ENCODE measurements around the gene TLE2. TPM values are rescaled to one million over a fixed set of nuclear protein-coding genes. Genes with fewer than 3 reads are reported as not detected.

Gene TLE2
- polyA plus RNA-seq, 3 donors, result not detected

DNA sequence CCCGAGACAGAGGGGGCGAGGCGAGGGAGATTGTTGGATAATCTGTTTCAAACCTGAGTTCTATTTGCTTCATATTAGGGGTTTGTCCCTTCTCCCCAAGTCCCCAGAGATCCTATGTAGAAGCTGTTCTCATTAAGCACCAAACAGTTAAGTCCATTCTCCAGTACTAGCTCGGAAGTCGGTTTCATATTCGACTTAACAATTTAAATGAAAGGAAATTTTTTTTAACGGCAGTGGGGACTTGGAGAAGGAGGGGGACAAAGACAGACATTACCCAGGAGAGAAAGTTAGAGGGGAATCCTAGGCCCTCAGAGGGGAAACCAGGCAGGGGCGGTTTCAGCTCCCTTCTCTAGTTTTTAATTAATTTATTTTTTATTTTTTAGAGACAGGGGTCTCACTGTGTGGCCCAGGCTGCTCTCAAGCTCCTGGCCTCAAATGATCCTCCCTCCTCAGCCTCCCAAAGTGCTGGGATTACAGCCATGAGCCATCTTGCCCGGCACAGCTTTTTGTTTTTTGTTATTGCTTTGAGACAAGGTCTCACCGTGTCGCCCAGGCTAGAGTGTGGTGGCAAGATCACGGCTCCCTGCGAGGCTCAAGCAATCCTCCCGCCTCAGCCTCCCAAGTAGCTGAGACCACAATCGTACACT lies 13.7 kb upstream of the TLE2 start:
- Histone ChIP-seq H3K36me3 (replicated peaks in 1 of 2; ENCODE audit: control insufficient read depth in 1 of 2, insufficient read depth in 2 of 2, low read length in 2 of 2) (no peaks in the 10 kb centered on the region), H4K20me1 (ENCODE audit: insufficient read depth, low read length) (no peaks in the 10 kb centered on the region), H3K9me3 (replicated peaks in 1 of 2; ENCODE audit: control insufficient read depth in 1 of 2, insufficient read depth in 1 of 2, low read length in 2 of 2) (no peaks in the 10 kb centered on the region), H3K4me1 (ENCODE audit: control insufficient read depth in 1 of 2, insufficient read depth in 2 of 2, low read length in 2 of 2) (peaks cover 5 to 7% of the 10 kb centered on the region in 2 donors), H3K79me2 (ENCODE audit: insufficient read depth, low read length) (no peaks in the 10 kb centered on the region), H3K27ac (ENCODE audit: low read depth in 1 of 2, low read length in 2 of 2) (no peak overlapping the region), H3K4me2 (replicated peaks; ENCODE audit: extremely low read depth, low read length, poor library complexity, severe bottlenecking) (no peak overlapping the region), H2AFZ (ENCODE audit: insufficient read depth, low read depth, low read length, poor library complexity, severe bottlenecking) (no peak overlapping the region), H3K4me3 (replicated peaks in 1 of 3; ENCODE audit: low read depth in 2 of 3, low read length in 3 of 3) (no peak overlapping the region), H3K27me3 (ENCODE audit: control insufficient read depth in 2 of 2, insufficient read depth in 2 of 2, low read length in 2 of 2) (peaks cover 12 to 36% of the 10 kb centered on the region in 2 donors), H3K9ac (ENCODE audit: insufficient read depth, low read length, poor library complexity, severe bottlenecking) (no peak overlapping the region)
- TF ChIP-seq, protein P1, sequence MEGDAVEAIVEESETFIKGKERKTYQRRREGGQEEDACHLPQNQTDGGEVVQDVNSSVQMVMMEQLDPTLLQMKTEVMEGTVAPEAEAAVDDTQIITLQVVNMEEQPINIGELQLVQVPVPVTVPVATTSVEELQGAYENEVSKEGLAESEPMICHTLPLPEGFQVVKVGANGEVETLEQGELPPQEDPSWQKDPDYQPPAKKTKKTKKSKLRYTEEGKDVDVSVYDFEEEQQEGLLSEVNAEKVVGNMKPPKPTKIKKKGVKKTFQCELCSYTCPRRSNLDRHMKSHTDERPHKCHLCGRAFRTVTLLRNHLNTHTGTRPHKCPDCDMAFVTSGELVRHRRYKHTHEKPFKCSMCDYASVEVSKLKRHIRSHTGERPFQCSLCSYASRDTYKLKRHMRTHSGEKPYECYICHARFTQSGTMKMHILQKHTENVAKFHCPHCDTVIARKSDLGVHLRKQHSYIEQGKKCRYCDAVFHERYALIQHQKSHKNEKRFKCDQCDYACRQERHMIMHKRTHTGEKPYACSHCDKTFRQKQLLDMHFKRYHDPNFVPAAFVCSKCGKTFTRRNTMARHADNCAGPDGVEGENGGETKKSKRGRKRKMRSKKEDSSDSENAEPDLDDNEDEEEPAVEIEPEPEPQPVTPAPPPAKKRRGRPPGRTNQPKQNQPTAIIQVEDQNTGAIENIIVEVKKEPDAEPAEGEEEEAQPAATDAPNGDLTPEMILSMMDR (IDR thresholded peaks at IDR 0.05), result no peak
- intact Hi-C loops (cut with micrococcal nuclease), result no loop called here
- DNase-seq, result no peak
- WGBS (ENCODE audit: insufficient coverage), result 92% methylated on average over 7 of the region's 15 CpGs
- Mint-ChIP-seq H3K9me3 (peaks cover 0 to 11% (median 2%) of the 10 kb centered on the region in 7 donors), H3K27me3 (ENCODE audit: low read depth in 3 of 3) (peaks cover 37 to 79% (median 53%) of the 10 kb centered on the region in 3 donors), H3K4me1 (peaks cover 8% of the 10 kb centered on the region), H3K36me3 (peaks cover 0 to 3% of the 10 kb centered on the region in 2 donors), H3K4me3 (peak overlapping the region in 1 of 2 donors; percentile 57), H3K27ac (no peak overlapping the region)

- Histone ChIP-seq H3K27me3 (ENCODE audit: control insufficient read depth in 2 of 2, insufficient read depth in 2 of 2, low read length in 2 of 2) (peaks cover 9 to 30% of the 10 kb centered on the region in 2 donors), H4K20me1 (ENCODE audit: insufficient read depth, low read length) (no peaks in the 10 kb centered on the region), H3K27ac (ENCODE audit: low read depth in 1 of 2, low read length in 2 of 2) (no peak overlapping the region), H3K9me3 (replicated peaks in 1 of 2; ENCODE audit: control insufficient read depth in 1 of 2, insufficient read depth in 1 of 2, low read length in 2 of 2) (no peaks in the 10 kb centered on the region), H3K4me2 (replicated peaks; ENCODE audit: extremely low read depth, low read length, poor library complexity, severe bottlenecking) (no peak overlapping the region), H3K36me3 (replicated peaks in 1 of 2; ENCODE audit: control insufficient read depth in 1 of 2, insufficient read depth in 2 of 2, low read length in 2 of 2) (no peaks in the 10 kb centered on the region), H3K9ac (ENCODE audit: insufficient read depth, low read length, poor library complexity, severe bottlenecking) (peak overlapping the region; percentile 8), H2AFZ (ENCODE audit: insufficient read depth, low read depth, low read length, poor library complexity, severe bottlenecking) (no peak overlapping the region), H3K4me1 (ENCODE audit: control insufficient read depth in 1 of 2, insufficient read depth in 2 of 2, low read length in 2 of 2) (no peaks in the 10 kb centered on the region), H3K79me2 (ENCODE audit: insufficient read depth, low read length) (no peaks in the 10 kb centered on the region), H3K4me3 (replicated peaks in 1 of 3; ENCODE audit: low read depth in 2 of 3, low read length in 3 of 3) (no peak overlapping the region)
- TF ChIP-seq, protein P1 (IDR thresholded peaks at IDR 0.05), result no peak
- H3K4me1 Mint-ChIP-seq, result peaks cover 4% of the 10 kb centered on the region
- 11% methylated on average over 17 of the region's 40 CpGs for WGBS (ENCODE audit: insufficient coverage)
- H3K9me3 Mint-ChIP-seq, result peaks cover 0 to 6% (median 0%) of the 10 kb centered on the region in 7 donors
- H3K36me3 Mint-ChIP-seq, result no peaks in the 10 kb centered on the region
- H3K27ac Mint-ChIP-seq, result no peak overlapping the region
- no peak for DNase-seq
- H3K27me3 Mint-ChIP-seq (ENCODE audit: low read depth in 3 of 3), result peaks cover 33 to 75% (median 50%) of the 10 kb centered on the region in 3 donors
- intact Hi-C loops (cut with micrococcal nuclease), result no loop called here
- peak overlapping the region in 1 of 2 donors; percentile 57 for H3K4me3 Mint-ChIP-seq
Observed at GRCh38 chr19:3041761-3042620, 12.9 kb upstream of the TLE2 start.

All from CD14-positive monocyte (primary cell).